Bone marrow (tissue), 2 donors: ENCODE measurements around the gene HSF5.
A peak's percentile ranks its signal among the peaks of the same experiment; 100 is the strongest.
"Not testable (repeated sequence)": the region's sequence is repeated elsewhere in the genome, so short reads cannot be mapped to it uniquely, and the experiment has no call there.

Source experiments
- DNase-seq, 2 donors: peaks; one replicate each; lab custom pipeline; 2025; lab: John Stamatoyannopoulos, UW

Gene HSF5

DNA sequence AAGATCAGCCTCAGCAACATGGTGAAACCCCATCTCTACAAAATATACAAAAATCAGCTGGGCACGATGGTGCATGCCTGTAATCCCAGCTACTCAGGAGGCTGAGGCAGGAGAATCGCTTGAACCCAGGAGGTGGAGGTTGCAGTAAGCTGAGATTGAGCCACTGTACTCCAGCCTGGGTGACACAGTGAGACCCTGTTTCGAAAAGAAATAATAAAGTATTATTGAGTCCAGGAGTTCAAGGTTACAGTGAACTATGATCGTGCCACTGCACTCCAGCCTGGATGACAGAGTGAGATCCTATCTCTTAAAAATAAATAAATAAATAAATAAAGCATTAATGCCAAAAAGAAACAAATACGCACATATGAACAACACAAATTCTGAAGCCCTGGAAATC, 6.4 kb downstream of the HSF5 start:
- not testable (repeated sequence) for DNase-seq

DNA sequence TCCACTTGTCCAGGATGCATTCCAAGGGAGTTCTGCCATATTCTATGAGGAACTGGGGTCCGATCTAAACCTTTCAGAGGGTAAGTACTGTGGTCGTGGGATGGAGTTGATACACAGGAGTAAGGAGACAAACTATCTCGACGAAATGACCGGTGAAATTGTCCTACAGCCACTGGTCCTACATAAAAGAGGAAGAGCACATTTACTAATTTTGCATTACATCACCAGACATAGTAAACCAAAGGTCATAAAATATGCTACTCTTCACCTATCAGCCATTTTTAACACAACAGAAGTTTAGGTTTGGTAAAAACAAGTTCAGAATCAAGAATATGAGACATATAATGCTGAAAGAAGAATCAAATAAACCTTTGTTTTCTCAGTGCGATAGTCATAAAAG, 8.1 kb downstream of the HSF5 start:
- no peak for DNase-seq

DNA sequence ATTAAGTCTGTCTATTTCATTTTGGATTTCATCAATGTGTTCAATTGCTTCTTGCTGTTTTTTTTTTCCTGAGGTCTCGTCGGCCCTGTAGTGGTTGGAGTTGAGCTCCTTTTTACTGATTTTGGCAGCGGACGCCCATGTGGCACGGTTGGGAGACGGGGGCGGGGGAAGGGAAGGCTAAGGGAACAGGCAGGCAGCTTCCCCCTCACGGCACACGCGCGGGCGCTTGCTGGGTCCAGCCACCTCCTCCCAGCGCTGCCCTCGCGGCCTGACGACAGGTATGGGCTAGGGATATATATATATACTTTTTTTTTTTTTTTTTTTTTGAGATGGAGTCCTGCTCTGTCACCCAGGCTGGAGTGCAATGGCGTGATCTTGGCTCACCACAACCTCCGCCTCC, 11.4 kb downstream of the HSF5 start:
- DNase-seq: no peak

DNA sequence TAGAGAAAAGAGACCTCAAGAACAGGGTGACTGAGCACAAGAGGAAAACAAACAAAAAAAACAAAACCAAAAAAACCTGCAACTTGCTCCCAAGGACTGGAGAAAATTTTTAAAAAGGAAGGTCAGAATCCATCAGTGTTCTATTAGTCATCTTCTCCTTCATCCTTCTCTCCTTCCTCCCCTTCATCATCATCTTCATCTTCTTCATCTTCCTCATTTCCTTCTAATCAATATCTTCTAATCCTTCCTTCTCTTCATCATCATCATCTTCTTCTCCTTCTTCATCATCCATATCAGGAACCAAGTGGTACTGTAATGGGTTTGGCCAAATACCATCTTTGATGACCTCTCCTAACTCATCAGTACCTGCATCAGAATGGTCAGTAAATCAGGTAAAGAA, 12.2 kb downstream of the HSF5 start:
- no peak for DNase-seq

DNA sequence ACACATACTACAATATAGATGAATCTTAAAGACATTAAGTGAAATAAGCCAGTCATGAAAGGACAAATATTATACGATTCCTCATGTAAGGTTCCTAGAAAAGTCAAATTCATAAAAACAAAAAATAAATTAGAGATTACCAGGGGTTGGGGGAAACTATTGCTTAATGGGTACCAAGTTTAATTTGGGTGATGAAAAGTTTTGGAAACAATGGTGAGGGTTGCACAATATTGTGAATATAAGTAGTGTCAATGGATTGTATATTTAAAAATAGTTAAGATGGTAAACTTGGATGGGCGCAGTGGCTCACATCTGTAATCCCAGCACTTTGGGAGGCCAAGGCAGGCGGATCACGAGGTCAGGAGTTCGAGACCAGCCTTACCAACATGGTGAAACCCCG, 17.9 kb downstream of the HSF5 start:
- no peak for DNase-seq

DNA sequence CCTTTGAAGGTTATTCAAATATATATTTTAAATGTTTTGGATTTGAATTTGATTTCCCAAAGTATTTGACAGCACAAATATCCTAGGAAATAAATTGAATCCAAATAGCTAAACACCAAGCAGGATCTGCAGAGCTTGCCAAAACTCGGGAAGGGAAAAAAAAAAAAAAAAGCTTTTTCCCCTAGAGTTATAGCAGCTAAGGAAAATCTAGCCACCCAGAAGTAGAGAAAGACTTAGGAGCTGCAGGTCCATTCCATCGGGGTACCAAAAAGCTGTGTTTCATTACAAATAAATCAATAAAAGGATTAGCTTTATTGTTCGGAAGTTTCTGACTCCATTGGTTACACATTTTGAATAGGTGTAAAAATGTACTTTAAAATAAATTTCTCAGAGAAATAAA, 19.3 kb downstream of the HSF5 start:
- no peak for DNase-seq

DNA sequence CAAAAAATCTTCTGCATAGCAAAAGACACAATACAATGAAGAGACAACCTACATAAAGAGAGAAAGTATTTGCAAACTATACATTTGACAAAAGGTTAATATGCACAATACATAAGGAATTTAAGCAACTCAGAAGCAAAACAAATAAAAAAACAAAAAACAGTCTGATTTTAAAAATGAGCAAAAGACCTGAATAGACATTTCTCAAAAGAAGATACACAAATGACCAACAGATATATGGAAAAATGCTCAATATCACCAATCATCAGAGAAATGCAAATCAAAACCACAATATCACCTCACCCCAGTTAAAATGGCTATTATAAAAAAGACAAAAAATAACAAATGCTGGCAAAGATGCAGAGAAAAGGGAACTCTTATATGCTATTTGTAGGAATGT, 32.7 kb downstream of the HSF5 start:
- DNase-seq: no peak

DNA sequence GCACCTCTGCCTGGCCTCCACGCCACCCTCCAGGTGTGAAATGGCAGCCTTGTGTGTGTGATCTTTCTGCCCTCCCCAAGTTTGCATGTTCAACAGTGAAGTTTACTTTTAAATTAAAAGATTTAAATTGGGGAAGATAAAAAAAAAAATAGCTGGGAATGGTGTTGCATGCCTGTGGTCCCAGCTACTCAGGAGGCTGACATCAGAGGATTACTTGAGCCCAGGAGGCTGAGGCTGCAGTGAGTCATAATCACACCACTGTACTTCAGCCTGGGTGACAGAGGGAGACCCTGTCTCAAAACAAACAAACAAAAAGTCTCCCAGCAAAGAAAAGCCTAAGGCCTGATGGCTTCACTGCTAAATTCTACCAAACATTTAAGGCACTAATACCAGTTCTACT, 35.5 kb downstream of the HSF5 start:
- no peak for DNase-seq

DNA sequence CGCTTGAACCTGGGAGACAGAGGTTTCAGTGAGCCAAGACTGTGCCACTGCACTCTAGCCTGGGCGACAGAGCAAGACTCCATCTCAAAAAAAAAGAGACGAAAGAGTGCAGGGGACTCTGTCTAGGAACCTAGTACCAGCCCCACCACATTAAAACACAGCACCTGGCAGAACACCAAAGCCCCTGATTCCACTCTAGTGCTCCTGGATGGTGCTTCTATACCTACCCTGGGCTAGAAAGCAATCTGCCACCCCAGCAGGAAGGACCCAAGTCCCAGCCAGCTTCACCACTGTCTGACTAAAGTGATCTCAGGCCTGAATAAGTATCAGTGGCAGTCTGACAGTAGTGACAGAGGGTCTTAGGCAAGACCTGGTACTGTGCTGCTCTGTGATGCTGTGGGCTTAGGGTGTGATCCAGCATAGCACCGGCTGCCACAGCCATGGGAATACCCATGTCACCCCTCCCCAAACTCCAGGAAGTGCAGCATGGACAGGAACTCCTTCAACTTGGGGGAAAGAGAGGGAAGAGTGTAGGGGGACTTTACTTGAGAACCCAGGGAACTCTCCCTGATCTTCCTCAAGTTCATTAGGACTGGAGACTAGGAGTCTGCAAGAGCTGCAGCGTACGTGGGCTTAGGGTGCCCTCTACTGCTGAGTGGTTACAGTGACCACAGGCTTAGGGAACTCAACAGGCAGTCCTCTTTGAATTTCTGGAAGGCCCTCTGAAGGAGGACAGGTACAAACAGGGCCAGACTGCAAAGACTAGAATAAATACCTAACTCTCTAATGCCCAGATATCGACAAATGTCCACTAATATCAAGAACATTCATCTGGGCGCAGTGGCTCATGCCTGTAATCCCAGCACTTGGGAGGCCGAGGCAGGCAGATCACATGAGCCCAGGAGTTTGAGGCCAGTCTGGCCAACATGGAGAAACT, 40.9 kb downstream of the HSF5 start:
- DNase-seq: peak; percentile 2 to 79

DNA sequence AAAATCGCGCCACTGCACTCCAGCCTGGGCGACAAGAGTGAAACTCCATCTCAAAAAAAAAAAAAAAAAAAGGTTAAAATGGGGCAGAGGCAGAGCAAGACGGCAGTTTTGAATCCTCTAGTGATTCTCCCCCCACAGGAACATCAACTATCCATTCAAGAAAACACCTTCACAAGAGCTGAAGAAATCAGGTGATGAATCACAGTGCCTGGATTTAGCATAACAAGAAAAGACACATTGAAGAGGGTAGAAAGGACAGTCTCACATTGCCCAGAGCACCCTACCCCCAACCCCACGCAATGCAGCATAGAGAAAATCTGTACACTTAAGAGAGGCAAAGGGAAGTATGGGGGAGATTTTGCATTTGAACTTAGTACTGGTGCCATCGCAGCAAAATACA, 42.1 kb downstream of the HSF5 start:
- no peak for DNase-seq

DNA sequence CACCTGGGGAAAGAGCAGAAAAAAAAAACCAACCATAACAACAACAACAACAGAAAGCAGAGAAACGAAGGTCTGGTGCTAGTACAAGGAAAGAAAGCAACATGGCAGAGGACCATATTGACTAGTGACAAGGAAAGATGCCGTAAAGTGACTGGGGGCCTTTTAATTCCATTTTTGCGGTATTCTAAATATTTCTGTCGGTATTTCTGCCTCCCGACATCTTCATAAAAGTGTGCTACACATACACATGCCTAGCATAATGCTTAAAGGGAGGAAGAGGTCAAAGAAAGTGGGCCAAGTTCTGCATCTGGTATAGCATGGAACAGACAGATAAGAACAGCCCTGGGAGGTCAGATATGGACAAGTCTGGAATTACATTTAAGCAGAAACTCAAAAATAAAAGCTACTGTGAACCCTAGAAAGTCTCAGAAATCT, 51.4 kb downstream of the HSF5 start:
- no peak for DNase-seq

DNA sequence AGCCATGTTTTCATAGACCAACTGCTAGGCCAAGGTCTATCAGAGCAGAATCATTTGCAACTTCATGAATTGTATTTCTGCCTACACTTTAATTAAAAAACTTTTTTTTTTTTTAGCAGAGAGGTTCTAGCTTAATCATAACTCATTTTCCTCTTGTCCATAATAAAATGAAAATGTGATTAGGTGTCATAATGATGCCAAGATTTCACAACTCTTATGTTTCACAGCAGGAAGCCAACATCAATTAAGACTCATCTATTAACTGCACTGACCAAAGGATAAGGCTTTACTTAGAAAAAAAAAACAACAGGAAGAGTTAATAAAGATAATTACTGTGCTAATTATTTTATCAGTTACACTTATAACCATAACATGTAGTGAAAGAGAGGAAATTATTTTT, 52.0 kb downstream of the HSF5 start:
- DNase-seq: no peak

DNA sequence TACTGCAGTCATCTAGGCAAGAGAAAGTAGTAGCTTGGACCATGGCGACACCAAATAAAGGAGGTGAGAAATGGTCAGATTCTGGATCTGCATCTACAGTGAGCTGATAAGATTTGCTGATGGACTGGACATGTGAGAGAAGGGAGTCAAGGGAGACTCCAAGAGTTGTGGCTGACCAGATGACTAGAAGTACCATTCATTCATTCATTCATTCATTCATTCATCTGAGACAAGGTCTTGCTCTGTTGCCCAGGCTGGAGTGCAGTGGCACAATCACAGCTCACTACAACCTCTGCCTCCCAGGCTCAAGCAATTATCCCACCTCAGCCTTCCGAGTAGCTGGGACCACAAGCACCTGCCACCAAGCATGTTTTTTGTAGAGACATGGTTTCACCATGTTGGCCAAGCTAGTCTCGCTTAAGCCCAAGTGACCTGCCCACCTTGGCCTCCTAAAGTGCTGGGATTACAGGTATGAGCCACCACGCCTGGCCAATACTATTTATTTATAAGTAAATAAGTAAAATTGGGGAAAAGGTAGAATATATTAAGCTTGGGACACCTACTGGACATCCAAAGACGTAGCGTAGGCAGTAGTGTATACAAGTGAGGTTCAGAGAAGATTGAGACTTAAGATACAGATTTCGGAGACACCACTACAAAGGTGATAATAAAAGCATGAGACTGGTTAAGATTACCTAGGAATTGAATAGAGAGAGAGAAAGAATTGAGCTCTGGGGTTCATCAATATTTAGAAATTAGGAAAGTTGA, 55.2 kb downstream of the HSF5 start:
- DNase-seq: no peak

DNA sequence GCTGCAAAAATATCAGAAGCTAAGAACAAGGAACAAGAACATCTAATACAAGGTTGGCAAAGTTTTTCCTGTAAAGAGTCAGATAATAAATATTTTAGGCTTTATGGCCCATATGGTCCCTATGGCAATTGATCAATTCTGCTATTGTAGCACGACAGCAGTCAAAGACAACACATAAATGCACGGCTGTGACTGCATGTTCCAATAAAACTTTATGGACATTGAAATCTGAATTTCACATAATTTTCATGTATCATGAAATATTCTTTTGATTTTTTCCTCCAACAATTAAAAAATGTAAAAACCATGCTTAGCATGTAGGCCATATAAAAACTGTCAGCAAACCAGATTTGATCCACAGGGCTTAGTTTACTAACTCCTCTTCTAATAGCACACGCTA, 60.4 kb downstream of the HSF5 start:
- no peak for DNase-seq

DNA sequence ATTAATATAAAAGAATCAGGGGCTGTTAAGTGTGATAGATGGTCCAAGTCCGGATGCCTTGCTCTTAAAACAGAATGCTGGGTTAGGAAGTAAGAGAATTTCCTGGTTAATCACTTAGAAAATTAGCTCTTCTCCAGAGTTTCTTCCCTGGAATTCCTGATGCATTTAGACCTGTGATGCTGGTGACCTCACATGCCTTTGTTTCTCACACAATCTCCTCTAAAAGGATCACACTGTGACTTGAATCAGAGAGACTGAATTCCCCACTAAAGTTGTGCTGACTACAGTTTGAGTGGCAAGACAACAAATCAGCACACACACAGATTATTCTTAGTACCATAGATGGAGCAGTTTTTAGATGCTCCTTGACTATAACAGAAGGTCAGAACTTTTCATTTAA, 66.5 kb downstream of the HSF5 start:
- no peak for DNase-seq

DNA sequence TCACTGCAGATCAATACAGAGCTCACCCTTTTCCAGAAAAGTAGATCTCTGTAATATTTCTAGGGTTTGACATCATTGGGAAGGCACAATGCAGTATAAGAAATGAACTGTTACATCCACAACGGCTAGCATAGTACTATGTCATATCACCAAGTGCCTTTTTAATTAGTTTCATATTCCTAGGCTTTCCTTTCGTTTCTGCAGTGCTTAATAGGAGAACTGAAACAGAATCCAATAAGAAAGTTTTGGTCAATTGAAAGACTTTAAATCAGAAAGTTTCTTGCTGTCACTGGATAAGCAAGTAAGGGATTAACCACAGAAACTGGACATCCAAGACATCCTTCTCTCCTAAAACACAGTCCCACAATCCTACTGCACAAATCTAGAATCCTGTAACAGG, 67.4 kb downstream of the HSF5 start:
- no peak for DNase-seq

DNA sequence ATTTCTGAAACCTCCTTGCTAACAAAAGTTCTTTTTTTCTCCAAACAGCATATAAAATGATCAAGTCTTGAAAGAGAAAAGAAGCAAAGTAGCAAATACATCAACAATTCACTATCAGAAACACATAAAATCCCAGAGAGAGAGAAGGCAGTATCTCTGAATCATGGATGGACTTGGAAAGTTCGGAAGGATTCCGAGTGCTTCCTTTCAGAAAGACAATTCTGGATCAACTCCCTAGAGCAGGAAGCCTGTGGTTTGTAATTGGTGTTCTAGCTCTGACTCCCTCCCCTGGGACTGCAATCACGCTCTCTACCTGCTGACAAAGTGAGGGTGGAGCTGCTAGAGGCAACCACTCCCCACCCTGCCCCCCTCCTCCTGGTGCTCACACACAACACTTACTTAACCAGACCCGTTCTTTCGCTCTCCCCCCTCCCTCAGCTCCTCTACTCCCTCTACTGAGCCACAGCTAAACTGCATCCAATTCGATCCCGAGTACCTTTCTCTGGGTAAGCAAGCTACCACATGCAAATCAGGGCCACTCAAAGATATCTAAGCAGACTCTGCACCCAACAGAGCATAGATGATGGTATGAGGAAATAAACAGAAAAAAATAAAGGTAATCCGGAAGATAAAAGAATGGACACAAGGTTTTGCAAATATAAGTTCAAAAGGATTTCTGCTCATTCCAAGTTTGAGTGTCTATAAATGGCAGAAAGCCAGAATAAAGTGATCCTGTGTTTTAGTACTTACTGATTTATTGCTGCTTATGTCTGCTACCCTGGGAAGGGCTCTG, 70.7 kb downstream of the HSF5 start, which contains the start of gene RNF43:
RNF43 (minus strand) TSS at position 235 of the 793 bp plus-strand sequence. CDS start 1,957 bp downstream, outside the sequence.
- peak; percentile 16 to 86 for DNase-seq

DNA sequence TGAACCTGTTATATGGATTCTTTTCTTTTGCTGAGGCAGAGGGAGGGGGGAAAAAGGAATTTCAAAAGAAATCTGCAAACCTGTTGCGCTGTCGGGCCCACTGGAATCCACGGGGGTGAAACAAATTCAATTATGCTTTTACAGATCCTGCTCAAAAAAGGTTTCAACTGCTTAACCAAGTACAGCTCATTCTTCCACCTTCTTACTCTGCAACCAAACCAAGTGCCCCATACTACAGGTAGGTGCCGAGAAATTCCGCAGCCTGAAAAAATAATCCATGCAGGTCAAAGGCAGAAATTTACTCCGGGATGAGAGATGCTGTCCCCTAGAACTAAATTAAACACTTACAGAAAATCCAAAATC, 71.3 kb downstream of the HSF5 start:
- no peak for DNase-seq

DNA sequence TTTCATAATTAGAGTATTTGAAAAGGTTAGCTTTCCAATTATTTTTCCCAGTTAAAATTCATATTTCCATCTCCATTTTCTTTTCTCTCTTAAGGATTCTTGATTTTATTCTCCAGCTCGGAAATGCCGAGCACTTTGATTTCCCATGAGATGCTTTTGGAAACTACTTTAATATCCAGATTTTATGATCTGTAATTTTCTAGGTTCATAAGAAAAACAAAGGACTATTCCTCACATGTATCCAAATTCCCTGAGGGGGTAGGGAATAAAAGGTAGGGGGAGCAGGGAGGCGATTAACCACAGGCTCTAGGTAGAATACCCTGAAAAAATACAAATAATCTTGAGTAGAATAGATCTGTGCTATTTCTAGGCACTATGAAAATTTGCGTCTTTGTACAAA, 71.8 kb downstream of the HSF5 start:
- no peak for DNase-seq

DNA sequence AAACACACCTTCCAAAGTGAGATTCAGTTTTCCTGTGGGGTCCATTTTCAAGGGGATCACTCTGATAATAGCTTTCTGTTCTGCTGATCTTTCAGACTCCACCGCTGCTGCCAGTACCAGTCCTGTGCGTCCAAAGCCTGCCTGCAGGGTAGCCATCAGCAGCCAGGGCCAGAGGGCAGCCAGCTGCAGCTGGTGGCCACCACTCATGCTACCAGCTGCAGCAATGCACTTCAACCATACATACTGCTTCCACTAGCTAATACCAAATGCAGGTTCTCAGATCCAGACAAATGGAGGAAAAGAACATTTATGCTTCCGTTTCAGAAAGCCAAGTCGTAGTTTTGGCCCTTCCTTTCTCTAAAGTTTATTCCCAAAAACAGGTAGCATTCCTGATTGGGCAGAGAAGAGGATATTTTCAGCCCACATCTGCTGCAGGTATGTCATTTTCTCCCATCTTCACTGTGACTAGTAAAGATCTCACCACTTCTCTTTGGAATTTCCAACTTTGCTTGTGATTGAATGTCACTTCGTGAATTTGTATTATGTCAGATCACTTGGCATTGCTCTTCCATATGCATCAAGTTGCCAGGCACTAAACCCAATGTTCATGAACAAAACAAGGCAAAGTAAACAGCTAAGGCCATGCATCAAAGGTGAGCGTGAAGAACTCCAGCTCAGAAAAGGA, 72.7 kb downstream of the HSF5 start:
- no peak for DNase-seq

DNA sequence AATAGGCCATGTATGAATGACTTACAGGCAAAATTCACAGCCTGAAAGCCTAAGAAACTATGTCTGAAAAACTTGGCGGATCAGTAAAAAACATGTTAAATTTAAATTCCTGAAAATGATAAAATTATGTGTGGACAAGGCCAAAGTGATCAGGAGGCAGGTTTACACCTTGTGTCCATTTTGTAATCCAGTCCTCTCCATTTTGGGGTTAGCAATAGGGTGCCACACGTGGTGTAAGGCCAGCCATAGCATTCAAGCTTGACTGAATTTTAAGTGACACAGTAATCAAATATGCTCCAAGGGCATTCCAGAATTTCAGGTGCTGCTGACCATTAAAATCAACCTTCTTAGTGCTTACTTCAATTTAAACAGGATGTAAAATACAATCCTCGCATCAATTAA, 73.6 kb downstream of the HSF5 start:
- no peak for DNase-seq

DNA sequence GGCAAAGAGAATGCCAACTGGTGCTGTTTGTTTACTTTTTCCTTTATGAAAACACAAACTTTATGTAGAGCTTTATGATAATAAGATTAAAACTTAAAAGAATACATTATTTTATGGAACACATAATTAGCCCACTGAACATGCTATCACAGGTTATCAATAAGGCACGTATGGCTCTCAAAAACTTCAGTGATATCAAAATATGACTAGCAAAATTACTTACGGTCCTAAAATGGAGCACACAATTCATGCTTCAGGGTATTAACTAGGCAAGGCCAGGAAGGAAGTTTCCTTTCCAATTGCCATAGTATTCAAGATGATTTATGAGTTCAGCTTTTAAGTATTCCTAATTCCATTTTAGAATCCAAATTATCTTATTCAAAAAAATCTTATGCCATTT, 74.5 kb downstream of the HSF5 start:
- DNase-seq: no peak
